Right renal cortex interstitium (tissue), 3 donors: Measurements from ENCODE around the gene RNASE7. TPM values are rescaled to one million over a fixed set of nuclear protein-coding genes. Genes with fewer than 3 reads are reported as not detected.

Source experiments
- DNase-seq, 3 donors: peaks; one replicate each; pipeline ENCODE4 v3.0.0-alpha.2; 2013; ENCODE audit warnings: low read depth in 3 of 3, low spot score in 2 of 3
- polyA plus RNA-seq, 3 donors: library from polyadenylated mRNA; unstranded; fragments of 120-200 nt; gene quantifications; one replicate each; pipeline ENCODE4 v1.2.1, GENCODE V29; 2013; ENCODE audit not compliant: insufficient read length in 3 of 3

RNASE7 gene
- polyA plus RNA-seq, 3 donors, result 0.67 to 0.96 (median 0.74) TPM

- no peak for DNase-seq
These were observed 756 bp downstream of the RNASE7 start for GRCh38 chr14:21042918-21043317.

- no peak for DNase-seq
These were observed 1.3 kb downstream of the RNASE7 start for GRCh38 chr14:21043387-21043973.

- DNase-seq, result no peak
These were observed 1.9 kb downstream of the RNASE7 start for GRCh38 chr14:21043974-21044618.

GRCh38 chr14:21047378-21047781 lies 5.2 kb downstream of the RNASE7 start:
- no peak for DNase-seq

- DNase-seq, result no peak
These were observed 6.5 kb downstream of the RNASE7 start for GRCh38 chr14:21048638-21049037.

GRCh38 chr14:21049271-21049673 lies 7.1 kb downstream of the RNASE7 start:
- DNase-seq, result no peak

- no peak for DNase-seq
These were observed 8.4 kb downstream of the RNASE7 start for GRCh38 chr14:21050597-21050996.

- DNase-seq, result no peak
These were observed 11.3 kb downstream of the RNASE7 start for GRCh38 chr14:21053184-21054122.

- no peak for DNase-seq
These were observed 12.1 kb downstream of the RNASE7 start for GRCh38 chr14:21054123-21054767.

GRCh38 chr14:21054768-21055145 lies 12.6 kb downstream of the RNASE7 start:
- DNase-seq, result no peak

GRCh38 chr14:21055432-21056117 lies 13.4 kb downstream of the RNASE7 start:
- no peak for DNase-seq

GRCh38 chr14:21056520-21057163 lies 14.5 kb downstream of the RNASE7 start:
- no peak for DNase-seq

GRCh38 chr14:21057803-21058675 lies 15.9 kb downstream of the RNASE7 start, which contains the start of gene RNASE8:
TSS of gene RNASE8 (plus strand) at chr14:21057822. CDS start at chr14:21057893, 71 bp downstream.
- no peak for DNase-seq

GRCh38 chr14:21058903-21059302 lies 16.7 kb downstream of the RNASE7 start:
- DNase-seq, result no peak

- no peak for DNase-seq
These were observed 17.9 kb downstream of the RNASE7 start for GRCh38 chr14:21059842-21060613.

GRCh38 chr14:21060614-21061346 lies 18.6 kb downstream of the RNASE7 start:
- no peak for DNase-seq

- DNase-seq, result no peak
These were observed 19.1 kb downstream of the RNASE7 start for GRCh38 chr14:21061347-21061668.

- DNase-seq, result no peak
These were observed 21.3 kb downstream of the RNASE7 start for GRCh38 chr14:21063479-21063878.
